Measurements from ENCODE around the gene NR1D1. TPM values are rescaled to one million over a fixed set of nuclear protein-coding genes. Genes with fewer than 3 reads are reported as not detected.

The NR1D1 gene
- total RNA-seq, 3 donors from 2014 or later: 9.3 to 15.0 (median 14.8) TPM

DNA sequence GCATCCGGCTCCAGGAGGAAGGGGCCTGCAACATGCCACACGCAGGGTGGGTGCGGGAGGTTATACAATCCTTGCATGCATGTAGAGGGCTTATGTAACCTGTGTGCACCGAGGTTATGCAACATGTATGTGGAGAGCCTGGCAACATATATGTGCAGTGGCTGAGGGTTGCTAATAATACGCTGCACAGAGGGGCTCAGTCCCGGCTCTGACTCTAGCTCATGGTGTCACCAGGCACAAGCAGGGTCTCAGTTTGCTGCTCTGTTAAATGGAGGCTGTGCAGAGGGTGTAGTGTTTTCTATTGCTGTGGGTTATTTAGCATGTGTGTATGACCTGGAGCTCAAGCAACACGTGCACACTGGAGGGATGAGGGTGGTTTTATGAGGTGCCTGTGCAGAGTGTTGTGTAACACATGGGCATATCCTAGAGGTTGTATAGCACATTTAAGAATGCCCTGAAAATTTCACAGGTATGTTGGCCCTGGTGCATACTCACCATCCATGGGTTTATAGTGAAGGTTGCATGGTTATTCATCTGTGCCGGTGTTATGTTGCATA, 24.4 kb downstream of the NR1D1 start:
- peaks cover 56% of the 10 kb centered on the region for H3K4me1 ChIP-seq (ENCODE audit: low read depth)
- no peaks in the 10 kb centered on the region for H3K36me3 ChIP-seq (ENCODE audit: low read depth)
- H3K9me3 ChIP-seq: no peaks in the 10 kb centered on the region
- DNase-seq: no peak
- no peak for ATAC-seq
- no peak overlapping the region for H3K4me3 ChIP-seq
- intact Hi-C loops (cut with DNase I, micrococcal nuclease): no loop called here
- TF ChIP-seq, protein P1, sequence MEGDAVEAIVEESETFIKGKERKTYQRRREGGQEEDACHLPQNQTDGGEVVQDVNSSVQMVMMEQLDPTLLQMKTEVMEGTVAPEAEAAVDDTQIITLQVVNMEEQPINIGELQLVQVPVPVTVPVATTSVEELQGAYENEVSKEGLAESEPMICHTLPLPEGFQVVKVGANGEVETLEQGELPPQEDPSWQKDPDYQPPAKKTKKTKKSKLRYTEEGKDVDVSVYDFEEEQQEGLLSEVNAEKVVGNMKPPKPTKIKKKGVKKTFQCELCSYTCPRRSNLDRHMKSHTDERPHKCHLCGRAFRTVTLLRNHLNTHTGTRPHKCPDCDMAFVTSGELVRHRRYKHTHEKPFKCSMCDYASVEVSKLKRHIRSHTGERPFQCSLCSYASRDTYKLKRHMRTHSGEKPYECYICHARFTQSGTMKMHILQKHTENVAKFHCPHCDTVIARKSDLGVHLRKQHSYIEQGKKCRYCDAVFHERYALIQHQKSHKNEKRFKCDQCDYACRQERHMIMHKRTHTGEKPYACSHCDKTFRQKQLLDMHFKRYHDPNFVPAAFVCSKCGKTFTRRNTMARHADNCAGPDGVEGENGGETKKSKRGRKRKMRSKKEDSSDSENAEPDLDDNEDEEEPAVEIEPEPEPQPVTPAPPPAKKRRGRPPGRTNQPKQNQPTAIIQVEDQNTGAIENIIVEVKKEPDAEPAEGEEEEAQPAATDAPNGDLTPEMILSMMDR (IDR thresholded peaks at IDR 0.05): no peak

DNA sequence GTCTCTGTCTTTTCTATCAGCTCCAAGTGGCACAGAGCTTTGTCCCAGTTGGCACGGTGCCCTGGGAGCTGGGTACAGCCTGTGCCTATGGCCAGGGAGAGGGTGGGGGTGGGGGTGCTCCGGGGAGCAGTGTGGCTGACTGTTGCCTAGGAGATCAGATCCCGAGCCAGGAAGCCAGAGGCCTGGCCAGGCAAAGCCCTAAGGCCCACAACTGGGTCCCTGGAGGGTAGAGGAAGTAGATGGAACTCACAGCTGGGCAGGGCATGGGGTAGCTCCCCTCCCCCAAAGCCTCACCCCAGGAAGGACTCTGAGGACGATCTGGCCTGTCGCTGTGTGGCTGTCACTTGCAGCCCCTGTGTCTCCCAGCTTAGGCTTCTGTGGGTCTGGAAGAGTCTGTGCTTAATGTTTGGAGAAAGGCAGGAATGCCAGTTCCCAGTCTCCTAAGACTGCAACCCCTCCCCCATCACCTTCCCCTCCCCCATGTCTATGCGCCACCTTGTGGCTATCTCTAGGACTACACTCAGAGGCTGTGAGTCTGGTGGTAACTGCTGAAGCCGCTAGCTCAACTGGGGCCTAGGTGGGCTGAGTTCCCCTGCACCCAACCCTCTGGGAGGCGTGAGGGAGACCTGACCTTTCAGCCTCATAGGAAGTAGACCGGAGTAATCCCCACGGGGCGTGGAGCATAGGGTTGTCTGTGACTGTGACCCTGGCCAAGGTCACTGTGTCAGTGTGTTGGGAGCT, 25.0 kb downstream of the NR1D1 start:
- TF ChIP-seq, protein P1 (IDR thresholded peaks at IDR 0.05): peak; percentile 77
- peak; percentile 63 for ATAC-seq
- Histone ChIP-seq H3K4me1 (ENCODE audit: low read depth) (peaks cover 62% of the 10 kb centered on the region), H3K36me3 (ENCODE audit: low read depth) (no peaks in the 10 kb centered on the region), H3K9me3 (no peaks in the 10 kb centered on the region), H3K4me3 (no peak overlapping the region)
- peak; percentile 85 to 89 (median 88) for DNase-seq
- intact Hi-C loops (cut with DNase I, micrococcal nuclease): no loop called here

DNA sequence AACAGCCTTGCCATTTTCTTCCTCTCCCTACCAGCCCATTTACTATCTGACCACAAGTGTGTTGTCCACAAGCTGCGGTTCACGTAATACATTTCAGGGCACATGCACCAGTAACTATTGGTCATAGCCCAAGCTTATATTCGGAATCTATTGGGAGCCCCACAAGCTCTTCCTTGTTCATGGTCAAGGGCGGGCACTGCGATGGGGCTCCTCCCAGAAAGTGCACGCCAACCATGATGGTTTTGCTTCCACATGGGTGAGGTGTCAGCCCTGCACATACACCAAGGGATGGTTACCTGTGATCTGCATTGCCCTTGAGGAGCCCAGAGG, 25.6 kb downstream of the NR1D1 start:
- TF ChIP-seq, protein P1 (IDR thresholded peaks at IDR 0.05): no peak
- no peak overlapping the region for H3K4me3 ChIP-seq
- no peaks in the 10 kb centered on the region for H3K36me3 ChIP-seq (ENCODE audit: low read depth)
- no peaks in the 10 kb centered on the region for H3K9me3 ChIP-seq
- ATAC-seq (peak; percentile 22), DNase-seq (peak in 1 of 3 donors; percentile 78)
- H3K4me1 ChIP-seq (ENCODE audit: low read depth): peaks cover 68% of the 10 kb centered on the region
- intact Hi-C loops (cut with DNase I, micrococcal nuclease): no loop called here

DNA sequence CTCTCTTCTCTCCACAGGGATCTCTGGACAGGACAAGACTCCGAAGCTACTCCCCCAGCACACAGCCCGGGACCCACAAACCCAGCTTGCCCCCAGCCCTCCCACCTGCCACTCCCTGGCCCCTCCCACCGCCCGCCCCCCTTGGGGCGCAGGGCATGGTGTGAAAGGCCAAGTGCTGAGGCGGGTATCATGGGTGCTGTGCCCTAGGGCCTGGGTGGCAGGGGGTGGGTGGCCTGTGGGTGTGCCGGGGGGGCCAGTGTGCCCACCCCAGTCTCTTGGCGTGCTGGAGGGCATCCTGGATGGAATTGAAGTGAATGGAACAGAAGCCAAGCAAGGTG, 26.2 kb downstream of the NR1D1 start:
- TF ChIP-seq, protein P1 (IDR thresholded peaks at IDR 0.05): no peak
- no peak overlapping the region for H3K4me3 ChIP-seq
- no peak for ATAC-seq
- H3K9me3 ChIP-seq: no peaks in the 10 kb centered on the region
- peak in 1 of 3 donors; percentile 57 for DNase-seq
- intact Hi-C loops (cut with DNase I, micrococcal nuclease): no loop called here
- H3K36me3 ChIP-seq (ENCODE audit: low read depth): no peaks in the 10 kb centered on the region
- H3K4me1 ChIP-seq (ENCODE audit: low read depth): peaks cover 74% of the 10 kb centered on the region

DNA sequence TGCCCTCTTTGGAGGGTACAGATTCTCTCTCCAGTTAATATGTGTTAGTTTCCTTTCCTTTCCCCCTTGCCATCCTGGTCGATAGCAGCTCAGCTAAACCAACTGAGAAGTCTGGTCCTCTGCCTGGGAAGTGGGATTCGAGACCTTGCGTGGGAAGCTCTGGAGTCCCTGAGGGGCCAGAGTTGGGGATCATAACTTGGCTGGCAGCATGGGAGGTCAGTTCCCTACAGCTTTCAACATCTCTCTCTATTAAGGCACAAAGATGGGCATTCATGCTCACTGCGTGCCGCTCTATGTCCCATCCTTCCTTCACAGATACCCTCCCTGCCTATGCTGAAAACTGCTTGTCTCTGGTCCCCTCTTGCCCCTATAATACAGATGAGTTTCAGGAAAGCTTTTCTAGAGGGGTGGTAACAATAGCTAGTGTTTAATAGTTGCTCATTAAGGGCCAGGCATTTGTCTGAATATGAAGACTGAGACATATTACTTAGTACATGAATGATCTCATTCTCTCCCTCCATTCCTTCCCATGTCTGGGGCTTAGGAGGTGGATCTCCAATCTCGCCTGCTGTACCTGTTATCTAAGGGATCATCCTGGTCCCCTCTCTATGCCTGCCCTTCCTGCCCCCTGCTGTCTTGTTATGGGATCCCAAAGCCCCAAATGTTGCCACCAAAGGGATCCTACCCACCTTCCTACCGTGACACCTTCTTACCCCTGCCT, 26.8 kb downstream of the NR1D1 start:
- DNase-seq (no peak), ATAC-seq (no peak)
- TF ChIP-seq, protein P1 (IDR thresholded peaks at IDR 0.05): no peak
- Histone ChIP-seq H3K36me3 (ENCODE audit: low read depth) (no peaks in the 10 kb centered on the region), H3K4me1 (ENCODE audit: low read depth) (peaks cover 77% of the 10 kb centered on the region), H3K9me3 (no peaks in the 10 kb centered on the region), H3K4me3 (no peak overlapping the region)
- intact Hi-C loops (cut with DNase I, micrococcal nuclease): no loop called here

Data from mucosa of descending colon (tissue), 3 donors.